Erythroblast (primary cell): ENCODE data around the gene ANKH.

Experiments used
- GATA1 ChIP-seq: IDR thresholded peaks from 2 replicates; pipeline ENCODE4 v1.6.1; 2011; ENCODE audit warnings: low read depth, mild to moderate bottlenecking, control low read depth, low read length, moderate library complexity
- POLR2A ChIP-seq: IDR thresholded peaks from 2 replicates; pipeline ENCODE4 v1.6.1; 2011; ENCODE audit warnings: mild to moderate bottlenecking, low read length

DNA sequence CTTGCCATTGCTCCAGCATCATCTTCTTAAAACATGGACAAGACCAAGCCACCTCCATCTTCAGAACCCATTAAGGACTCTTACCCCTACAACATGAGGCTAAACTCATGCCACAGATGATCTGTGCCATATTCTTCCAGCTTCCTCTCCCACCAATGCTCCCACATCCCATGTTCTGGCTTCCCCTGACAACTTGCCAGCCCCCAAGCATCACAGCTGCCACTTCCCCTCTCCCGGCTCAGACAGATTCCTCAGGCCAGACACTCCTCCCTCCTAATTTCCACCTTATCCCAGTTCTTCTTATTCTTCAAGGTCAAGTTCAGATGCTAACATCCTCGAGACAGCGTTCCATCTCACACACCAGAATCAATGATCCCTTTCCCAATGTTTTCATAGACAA lies 57.8 kb downstream of the ANKH start:
- TF ChIP-seq POLR2A (no peak), GATA1 (no peak)
